Effector CD8-positive, alpha-beta T cell (primary cell): ENCODE data around the gene SUOX.
A peak's percentile ranks its signal among the peaks of the same experiment; 100 is the strongest.
"Not testable (repeated sequence)": the region's sequence is repeated elsewhere in the genome, so short reads cannot be mapped to it uniquely, and the experiment has no call there.

Experiments used
- DNase-seq: peaks from one replicate; lab custom pipeline; 2025; lab: John Stamatoyannopoulos, UW
- total RNA-seq, 4 experiments: gene quantifications; one replicate each; lab custom pipeline; 2026; lab: John Stamatoyannopoulos, UW

The SUOX gene
- 3.4 to 7.1 (median 4.9) reads per million in 4 experiments for total RNA-seq

- no peak for DNase-seq
Measured at GRCh38 chr12:55996715-55997534, at the start of gene SUOX. SUOX (plus strand) TSS chr12:55997276; CDS start chr12:56002222, 4,946 bp downstream.

DNA sequence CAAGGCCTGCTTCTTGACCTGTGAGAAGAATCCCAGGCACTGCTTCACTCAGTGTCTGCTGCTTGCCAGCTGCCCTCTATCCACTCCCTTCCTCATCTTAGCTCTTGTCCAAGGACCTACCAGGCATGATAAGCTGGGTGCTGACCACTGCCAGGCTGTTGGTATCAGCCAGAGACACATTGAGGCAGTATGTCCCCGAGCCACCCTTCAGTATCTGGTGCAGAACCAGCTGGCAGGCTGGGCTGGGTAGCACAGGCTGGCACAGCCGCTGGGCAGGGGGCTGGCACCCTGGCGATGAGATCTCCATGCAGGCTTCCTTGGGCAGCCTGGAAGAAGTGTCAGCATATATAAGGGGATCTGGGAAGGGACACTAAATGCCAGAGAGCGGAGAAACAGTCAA is 41.7 kb upstream of the SUOX start:
- no peak for DNase-seq

- DNase-seq, result peak; percentile 19
Measured at GRCh38 chr12:55955800-55956508, 41.1 kb upstream of the SUOX start.

DNA sequence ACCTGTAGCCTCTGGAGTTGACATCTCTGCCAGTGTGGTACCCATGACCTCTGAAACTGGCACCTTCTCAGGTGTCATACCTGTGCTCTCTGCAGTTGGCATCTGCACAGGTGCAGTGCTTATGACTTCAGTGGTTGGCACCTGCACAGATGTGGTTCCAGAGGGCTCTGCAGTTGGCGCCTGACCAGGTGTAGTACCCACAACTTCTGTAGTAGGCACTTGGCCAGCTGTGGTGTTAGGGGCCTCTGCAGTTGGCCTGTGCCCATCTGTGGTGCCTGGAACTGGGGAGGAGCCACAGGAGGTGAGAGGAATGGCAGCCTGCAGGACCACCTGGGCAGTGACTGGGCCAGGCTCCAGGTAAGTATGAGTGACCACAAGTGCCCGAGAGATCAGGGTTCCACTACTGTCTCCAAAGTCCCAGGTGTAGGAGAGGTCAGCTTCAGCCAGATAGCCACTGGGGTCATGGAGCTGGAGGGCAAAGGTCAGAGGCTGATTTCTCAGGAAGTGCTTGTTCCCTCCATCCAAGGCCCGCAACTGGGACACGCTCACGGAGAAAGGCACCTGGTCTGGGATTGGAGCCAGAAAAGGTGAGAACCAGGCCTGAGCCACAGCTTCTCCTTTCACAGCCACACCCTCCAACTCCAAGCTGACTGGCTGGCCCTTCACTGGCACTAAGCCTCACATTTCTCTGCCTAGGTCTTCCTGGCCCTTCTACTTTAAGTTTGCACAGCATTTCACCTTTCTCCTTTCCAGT is 39.8 kb upstream of the SUOX start:
- DNase-seq, result no peak

- no peak for DNase-seq
Measured at GRCh38 chr12:55963760-55964159, 33.3 kb upstream of the SUOX start.

DNA sequence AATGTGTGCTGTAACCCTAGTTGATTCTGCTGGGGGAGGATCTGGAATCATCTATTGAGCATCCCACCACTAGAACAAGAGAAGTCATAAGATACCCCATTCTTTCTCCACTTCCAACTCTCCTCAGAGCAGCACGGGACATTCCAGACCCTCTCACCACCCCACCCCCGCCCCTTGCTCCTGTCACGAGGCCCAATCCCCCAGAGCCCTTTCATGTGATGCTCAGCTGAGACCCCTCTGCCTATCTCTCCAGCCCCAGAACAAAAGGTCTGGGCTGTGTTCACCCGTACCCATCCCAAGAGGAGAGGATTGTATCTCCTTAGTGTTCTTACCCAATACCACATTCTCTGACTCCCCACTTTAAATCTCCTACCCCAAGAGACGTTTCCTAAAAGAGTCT is 31.8 kb upstream of the SUOX start:
- DNase-seq, result no peak

DNA sequence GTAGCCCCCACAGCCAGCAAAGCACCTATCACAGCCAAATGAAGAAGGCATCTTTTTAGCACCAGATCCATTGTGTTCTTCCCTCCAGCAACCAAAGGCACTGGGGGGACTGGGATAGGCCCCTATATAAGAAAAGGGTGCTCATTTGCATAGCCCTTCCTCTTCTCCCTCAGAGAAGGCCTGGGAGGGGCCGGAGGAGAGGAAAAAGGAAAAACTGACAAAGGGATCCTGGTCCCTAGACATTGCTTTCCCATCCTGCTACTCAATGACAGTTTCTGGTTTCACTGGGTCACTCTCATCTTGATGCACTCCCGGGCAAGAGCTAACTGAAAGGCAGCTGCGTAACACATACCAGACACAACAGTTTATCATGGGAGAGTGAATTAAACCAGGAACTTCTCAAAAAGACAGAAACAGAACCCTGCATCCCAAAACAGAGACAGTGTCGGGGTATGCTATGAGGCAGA is 31.1 kb upstream of the SUOX start, which contains the start of gene PMEL:
Gene PMEL (minus strand): TSS at position 102 of the 467 bp plus-strand sequence. CDS start 31 bp downstream, at position 71.
- DNase-seq, result no peak

DNA sequence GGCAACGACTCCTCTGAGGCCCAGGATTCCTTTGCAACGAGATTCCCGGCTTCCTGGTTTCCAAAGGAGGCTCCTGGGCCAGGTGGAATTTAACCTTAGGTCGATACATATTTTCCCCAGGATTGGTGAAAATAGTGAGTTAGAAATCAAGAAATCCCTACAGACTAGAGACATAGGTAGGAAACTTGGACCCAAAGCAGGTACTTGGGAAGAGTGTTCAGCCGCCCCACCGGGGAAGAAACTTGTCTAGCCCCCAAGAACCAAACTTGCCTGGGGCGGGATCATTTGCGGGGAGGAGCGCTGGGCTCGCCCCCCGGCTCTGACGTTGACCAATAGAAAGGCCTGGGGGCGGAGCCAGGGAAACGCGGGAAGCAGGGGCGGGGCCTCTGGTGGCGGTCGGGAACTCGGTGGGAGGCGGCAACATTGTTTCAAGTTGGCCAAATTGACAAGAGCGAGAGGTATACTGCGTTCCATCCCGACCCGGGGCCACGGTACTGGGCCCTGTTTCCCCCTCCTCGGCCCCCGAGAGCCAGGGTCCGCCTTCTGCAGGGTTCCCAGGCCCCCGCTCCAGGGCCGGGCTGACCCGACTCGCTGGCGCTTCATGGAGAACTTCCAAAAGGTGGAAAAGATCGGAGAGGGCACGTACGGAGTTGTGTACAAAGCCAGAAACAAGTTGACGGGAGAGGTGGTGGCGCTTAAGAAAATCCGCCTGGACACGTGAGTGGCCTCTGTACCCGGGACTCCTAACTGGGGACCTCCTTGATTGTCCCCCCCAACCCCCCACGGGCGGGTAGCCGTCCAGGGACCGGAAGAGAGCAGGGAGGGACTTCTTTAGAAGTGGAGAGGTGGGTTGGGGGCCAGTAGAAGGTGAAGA is 30.4 kb upstream of the SUOX start, which contains the start of gene CDK2:
Gene CDK2 (plus strand): TSS at position 423 of the 874 bp plus-strand sequence. CDS start 179 bp downstream, at position 602.
- peak; percentile 89 for DNase-seq

DNA sequence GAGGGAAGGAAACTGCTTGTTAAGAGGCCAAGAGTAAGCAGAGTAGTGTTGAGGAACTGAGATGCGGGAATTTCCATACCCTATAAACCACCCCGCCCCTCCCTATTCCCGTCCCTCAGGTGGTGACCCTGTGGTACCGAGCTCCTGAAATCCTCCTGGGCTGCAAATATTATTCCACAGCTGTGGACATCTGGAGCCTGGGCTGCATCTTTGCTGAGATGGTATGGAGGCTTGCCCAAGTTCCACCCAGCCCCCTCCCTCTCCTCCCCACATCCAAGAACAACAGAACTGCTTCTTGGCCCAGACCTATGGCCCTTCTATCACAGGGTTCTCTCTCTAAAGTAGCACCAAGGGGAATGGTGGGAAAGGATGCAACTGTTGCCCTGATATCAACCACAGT is 27.7 kb upstream of the SUOX start:
- no peak for DNase-seq

GRCh38 chr12:55970775-55971174 is 26.3 kb upstream of the SUOX start:
- no peak for DNase-seq

DNA sequence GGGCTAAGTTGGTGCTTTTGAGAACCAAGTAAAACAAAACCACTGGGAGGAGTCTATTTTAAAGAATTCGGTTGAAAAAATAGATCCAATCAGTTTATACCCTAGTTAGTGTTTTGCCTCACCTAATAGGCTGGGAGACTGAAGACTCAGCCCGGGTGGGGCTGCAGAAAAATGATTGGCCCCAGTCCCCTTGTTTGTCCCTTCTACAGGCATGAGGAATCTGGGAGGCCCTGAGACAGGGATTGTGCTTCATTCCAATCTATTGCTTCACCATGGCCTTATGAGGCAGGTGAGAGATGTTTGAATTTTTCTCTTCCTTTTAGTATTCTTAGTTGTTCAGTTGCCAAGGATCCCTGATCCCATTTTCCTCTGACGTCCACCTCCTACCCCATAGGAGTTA is 25.0 kb upstream of the SUOX start:
- DNase-seq, result no peak

DNA sequence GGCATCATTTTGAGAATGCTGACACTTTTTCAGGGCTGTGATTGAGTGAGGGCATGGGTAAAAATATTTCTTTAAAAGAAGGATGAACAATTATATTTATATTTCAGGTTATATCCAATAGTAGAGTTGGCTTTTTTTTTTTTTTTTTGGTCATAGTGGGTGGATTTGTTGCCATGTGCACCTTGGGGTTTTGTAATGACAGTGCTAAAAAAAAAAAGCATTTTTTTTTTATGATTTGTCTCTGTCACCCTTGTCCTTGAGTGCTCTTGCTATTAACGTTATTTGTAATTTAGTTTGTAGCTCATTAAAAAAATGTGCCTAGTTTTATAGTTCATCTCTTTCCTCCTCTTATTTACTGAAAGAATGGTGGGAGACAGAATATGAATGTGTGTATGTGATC is 24.6 kb upstream of the SUOX start:
- DNase-seq, result no peak

DNA sequence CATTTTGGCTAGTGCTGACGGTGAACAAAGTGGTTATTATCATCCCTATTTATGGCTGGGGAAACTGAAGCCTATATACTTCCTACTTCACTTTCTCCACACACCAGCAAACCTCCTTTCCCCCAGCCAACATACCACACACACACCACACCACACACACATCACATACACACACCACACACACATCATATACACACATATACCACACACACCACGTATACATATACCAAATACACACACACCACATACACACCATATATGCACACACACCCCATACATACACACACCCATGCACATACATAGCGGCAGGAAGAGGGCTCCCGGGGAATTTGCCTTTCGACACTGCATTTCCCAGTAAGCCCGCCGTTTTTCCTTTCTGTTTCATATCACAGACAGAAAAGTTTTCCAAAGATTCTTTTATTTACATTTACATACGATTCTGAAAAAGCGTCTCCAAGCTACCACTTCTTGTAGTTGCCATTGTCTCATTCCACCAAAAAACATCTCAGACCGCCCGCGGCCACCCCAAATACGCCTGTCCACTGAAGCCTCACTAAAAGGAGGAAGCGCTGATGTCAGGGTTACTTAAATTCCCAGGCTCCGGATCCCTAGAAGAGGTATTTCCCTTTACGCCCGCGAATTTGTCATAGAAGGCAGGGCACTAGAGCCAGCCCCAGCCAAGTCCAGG is 24.0 kb upstream of the SUOX start:
- DNase-seq, result no peak

DNA sequence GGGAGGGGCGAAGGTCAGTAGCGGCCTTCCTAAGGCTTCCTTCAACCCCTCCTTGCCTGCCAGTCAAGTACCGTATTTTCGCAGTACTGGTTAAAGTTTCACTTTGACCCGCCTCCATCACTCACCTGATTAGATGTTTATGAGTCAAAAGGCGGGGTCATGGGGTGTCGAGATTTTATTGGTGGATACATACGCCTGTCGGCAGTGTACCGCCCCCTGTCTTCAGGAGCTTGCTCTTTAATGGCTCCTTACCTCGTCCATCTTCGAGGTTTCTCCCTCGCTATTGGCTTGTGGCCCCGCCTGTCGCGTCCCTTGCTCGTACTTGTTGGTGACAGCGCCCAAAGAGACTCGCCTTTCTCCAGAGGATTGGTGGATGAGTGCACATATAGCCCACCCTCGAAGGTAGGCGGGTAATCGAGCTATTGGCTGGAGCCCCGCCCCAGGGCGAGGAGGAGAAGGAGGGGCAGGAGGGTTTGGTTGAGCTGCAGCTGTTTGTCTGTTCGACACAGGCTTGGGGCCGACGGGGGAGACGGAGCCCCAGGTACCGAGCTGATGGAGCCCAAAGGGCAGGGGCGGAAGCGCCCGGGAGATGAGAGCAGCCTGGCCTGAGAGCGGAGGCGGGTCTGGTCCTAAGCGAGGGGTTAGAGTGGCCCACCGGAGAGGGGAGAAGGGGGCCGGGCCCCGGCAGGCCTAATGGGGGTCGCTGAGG is 23.3 kb upstream of the SUOX start, which contains the start of gene RAB5B:
Gene RAB5B (plus strand): TSS at position 480 of the 709 bp plus-strand sequence. CDS start 12,883 bp downstream, outside the sequence.
- peak; percentile 97 for DNase-seq

DNA sequence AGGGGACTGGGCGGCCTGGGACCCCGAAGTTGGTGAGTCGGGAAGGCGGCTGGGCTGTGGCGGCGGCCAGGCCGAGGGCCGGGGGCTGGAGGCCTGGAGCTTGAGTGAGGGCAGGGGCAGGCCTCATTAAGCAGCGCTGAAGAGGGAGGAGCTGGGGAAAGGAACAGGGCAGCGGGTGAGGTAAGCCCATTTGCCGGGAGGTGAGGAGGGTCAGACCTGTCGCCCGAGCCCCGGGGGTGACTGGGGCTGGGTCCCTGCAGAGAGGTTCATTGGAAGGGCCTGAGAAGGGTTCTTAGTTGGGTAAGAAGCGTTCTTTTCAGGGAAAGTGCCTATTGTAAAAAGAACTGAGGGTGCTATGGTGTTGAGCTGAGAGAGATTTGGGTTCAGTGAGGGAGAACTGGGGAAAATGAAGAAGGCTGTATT is 22.8 kb upstream of the SUOX start:
- DNase-seq, result peak; percentile 38

DNA sequence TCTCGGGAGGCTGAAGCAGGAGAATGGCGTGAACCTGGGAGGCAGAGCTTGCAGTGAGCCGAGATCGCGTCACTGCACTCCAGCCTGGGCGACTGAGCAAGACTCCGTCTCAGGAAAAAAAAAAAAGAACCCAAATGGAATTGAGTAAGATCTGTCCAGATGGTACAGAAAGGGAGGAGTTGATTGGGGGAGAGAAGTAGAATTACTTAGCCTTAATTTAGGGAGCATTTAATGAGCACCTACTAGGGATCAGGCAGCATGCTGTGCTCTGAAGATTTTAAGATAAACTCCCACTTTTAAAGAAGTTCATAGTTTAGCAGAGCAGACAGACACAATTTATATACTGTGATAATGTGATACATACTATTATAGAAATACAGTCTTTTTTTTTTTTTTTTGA is 18.7 kb upstream of the SUOX start:
- no peak for DNase-seq

GRCh38 chr12:55979069-55979468 is 18.0 kb upstream of the SUOX start:
- no peak for DNase-seq

DNA sequence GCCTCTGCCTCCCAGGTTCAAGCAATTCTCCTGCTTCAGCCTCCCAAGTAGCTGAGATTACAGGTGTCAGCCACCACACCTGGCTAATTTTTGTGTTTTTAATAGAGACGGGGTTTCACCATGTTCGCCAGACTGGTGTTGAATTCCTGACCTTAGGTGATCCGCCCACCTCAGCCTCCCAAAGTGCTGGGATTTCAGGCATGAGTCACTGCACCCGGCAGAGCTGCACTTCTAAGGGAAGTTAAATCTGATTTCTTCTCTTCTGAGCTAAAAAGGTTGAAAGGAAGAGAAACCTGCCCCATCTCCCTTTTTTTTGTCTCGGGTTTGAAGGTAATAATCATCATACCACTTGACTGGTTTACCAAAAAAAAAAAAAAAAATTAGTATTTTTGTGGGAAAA is 15.2 kb upstream of the SUOX start:
- DNase-seq, result not testable (repeated sequence)

GRCh38 chr12:55982319-55982936 is 14.6 kb upstream of the SUOX start:
- no peak for DNase-seq
